ENCODE data around the gene SEC14L2. TPM values are rescaled to one million over a fixed set of nuclear protein-coding genes. Genes with fewer than 3 reads are reported as not detected.
A peak's percentile ranks its signal among the peaks of the same experiment; 100 is the strongest.

SEC14L2 gene
- total RNA-seq, 2 experiments from 2014 or later: 12.8 to 15.3 TPM

GRCh38 chr22:30422481-30423300 is 25.9 kb downstream of the SEC14L2 start:
- Mint-ChIP-seq H3K4me1 (ENCODE audit: low read depth) (peaks cover 58% of the 10 kb centered on the region), H3K27me3 (no peaks in the 10 kb centered on the region), H3K4me3 (peak overlapping the region; percentile 90), H3K27ac (peak overlapping the region; percentile 95), H3K9me3 (no peaks in the 10 kb centered on the region), H3K36me3 (peaks cover 30% of the 10 kb centered on the region)
- CTCF ChIA-PET: interaction anchor here (0.6 to 7.5 kb wide), 9 partner anchors 10 to 179 kb away, joined by 3 to 113 read pairs (median 11); partner anchors contain the start of genes CASTOR1, RNF215 and SEC14L2
- DNase-seq: peak; percentile 68
- intact Hi-C loops (cut with micrococcal nuclease): loop anchor here (1.0 to 10.0 kb wide), 3 partner anchors 66 to 258 kb away; partner anchors contain the start of gene SF3A1
- POLR2A ChIA-PET: interaction anchor here (0.5 to 6.0 kb wide), 15 partner anchors 8 to 212 kb away, joined by 3 to 53 read pairs (median 3); partner anchors contain the start of genes CCDC157, SEC14L2, SF3A1 and SLC35E4

GRCh38 chr22:30423301-30423958 is 26.6 kb downstream of the SEC14L2 start:
- Mint-ChIP-seq H3K27me3 (no peaks in the 10 kb centered on the region), H3K27ac (peak overlapping the region; percentile 95), H3K4me3 (peak overlapping the region; percentile 90), H3K9me3 (no peaks in the 10 kb centered on the region), H3K4me1 (ENCODE audit: low read depth) (peaks cover 58% of the 10 kb centered on the region), H3K36me3 (peaks cover 29% of the 10 kb centered on the region)
- CTCF ChIA-PET: interaction anchor here (0.6 to 7.5 kb wide), 13 partner anchors 11 to 179 kb away, joined by 3 to 113 read pairs (median 5); partner anchors contain the start of genes CASTOR1, CCDC157, RNF215 and SEC14L2
- POLR2A ChIA-PET: interaction anchor here (0.8 to 6.0 kb wide), 14 partner anchors 9 to 545 kb away, joined by 3 to 53 read pairs (median 4); partner anchors contain the start of genes CCDC157, MORC2, SEC14L2 and SF3A1
- peak; percentile 83 for DNase-seq
- intact Hi-C loops (cut with micrococcal nuclease): loop anchor here (1.0 to 10.0 kb wide), 3 partner anchors 67 to 259 kb away; partner anchors contain the start of gene SF3A1

- ChIA-PET CTCF (interaction anchor here (0.7 to 7.5 kb wide), 15 partner anchors 10 to 316 kb away, joined by 3 to 113 read pairs (median 5); partner anchors contain the start of genes CASTOR1, CCDC157, RNF215 and SEC14L2), POLR2A (interaction anchor here (0.8 to 6.0 kb wide), 15 partner anchors 9 to 545 kb away, joined by 3 to 53 read pairs (median 4); partner anchors contain the start of genes CCDC157, MORC2, SEC14L2 and SF3A1)
- peak; percentile 99 for DNase-seq
- H3K36me3 Mint-ChIP-seq: peaks cover 31% of the 10 kb centered on the region
- H3K9me3 Mint-ChIP-seq: no peaks in the 10 kb centered on the region
- H3K27ac Mint-ChIP-seq: peak overlapping the region; percentile 95
- H3K4me3 Mint-ChIP-seq: peak overlapping the region; percentile 90
- peaks cover 58% of the 10 kb centered on the region for H3K4me1 Mint-ChIP-seq (ENCODE audit: low read depth)
- H3K27me3 Mint-ChIP-seq: no peaks in the 10 kb centered on the region
- intact Hi-C loops (cut with micrococcal nuclease): loop anchor here (1.0 to 10.0 kb wide), 4 partner anchors 68 to 259 kb away; partner anchors contain the start of genes PES1 and SF3A1
Measured at GRCh38 chr22:30423959-30424533, 27.2 kb downstream of the SEC14L2 start.

GRCh38 chr22:30424534-30425326 is 27.9 kb downstream of the SEC14L2 start:
- peaks cover 57% of the 10 kb centered on the region for H3K4me1 Mint-ChIP-seq (ENCODE audit: low read depth)
- peak overlapping the region; percentile 90 for H3K4me3 Mint-ChIP-seq
- intact Hi-C loops (cut with micrococcal nuclease): loop anchor here (1.0 to 10.0 kb wide), 3 partner anchors 77 to 260 kb away; partner anchors contain the start of gene PES1
- no peaks in the 10 kb centered on the region for H3K9me3 Mint-ChIP-seq
- H3K27ac Mint-ChIP-seq: peak overlapping the region; percentile 95
- peak; percentile 52 for DNase-seq
- no peaks in the 10 kb centered on the region for H3K27me3 Mint-ChIP-seq
- ChIA-PET CTCF (interaction anchor here (0.7 to 7.5 kb wide), 16 partner anchors 10 to 317 kb away, joined by 3 to 113 read pairs (median 5); partner anchors contain the start of genes CASTOR1, RNF215 and SEC14L2), POLR2A (interaction anchor here (0.8 to 6.0 kb wide), 15 partner anchors 9 to 544 kb away, joined by 3 to 53 read pairs (median 5); partner anchors contain the start of genes CCDC157, MORC2, SEC14L2 and SF3A1)
- H3K36me3 Mint-ChIP-seq: peaks cover 31% of the 10 kb centered on the region

GRCh38 chr22:30425327-30425615 is 28.5 kb downstream of the SEC14L2 start:
- Mint-ChIP-seq H3K36me3 (peaks cover 28% of the 10 kb centered on the region), H3K9me3 (no peaks in the 10 kb centered on the region), H3K27me3 (no peaks in the 10 kb centered on the region), H3K4me3 (peak overlapping the region; percentile 90), H3K4me1 (ENCODE audit: low read depth) (peaks cover 52% of the 10 kb centered on the region), H3K27ac (peak overlapping the region; percentile 95)
- intact Hi-C loops (cut with micrococcal nuclease): loop anchor here (10.0 kb wide), 1 partner anchor 260 kb away; no protein-coding TSS in a partner anchor
- CTCF ChIA-PET: interaction anchor here (0.7 to 7.5 kb wide), 12 partner anchors 11 to 311 kb away, joined by 3 to 113 read pairs (median 8); partner anchors contain the start of genes CASTOR1, RNF215 and SEC14L2
- no peak for DNase-seq
- POLR2A ChIA-PET: interaction anchor here (1.2 to 6.0 kb wide), 5 partner anchors 13 to 159 kb away, joined by 4 to 53 read pairs (median 10); partner anchors contain the start of gene SEC14L2

GRCh38 chr22:30425616-30426387 is 29.0 kb downstream of the SEC14L2 start, which contains the start of gene MTFP1:
MTFP1 (plus strand) TSS chr22:30425768; CDS start chr22:30425880, 112 bp downstream.
- peak; percentile 56 for DNase-seq
- Mint-ChIP-seq H3K4me3 (peak within 1 kb of the TSS; percentile 90), H3K27ac (peak within 1 kb of the TSS; percentile 95), H3K9me3 (no peaks in the 10 kb centered on the region), H3K36me3 (peaks cover 25% of the 10 kb centered on the region), H3K27me3 (no peaks in the 10 kb centered on the region), H3K4me1 (ENCODE audit: low read depth) (peaks cover 47% of the 10 kb centered on the region)
- ChIA-PET POLR2A (interaction anchor here (1.0 to 6.0 kb wide), 8 partner anchors 9 to 160 kb away, joined by 3 to 53 read pairs (median 4); partner anchors contain the start of gene SEC14L2), CTCF (interaction anchor here (0.7 to 7.5 kb wide), 15 partner anchors 9 to 312 kb away, joined by 3 to 113 read pairs (median 4); partner anchors contain the start of genes CASTOR1, RNF215 and SEC14L2)
- intact Hi-C loops (cut with micrococcal nuclease): loop anchor here (1.0 to 10.0 kb wide), 5 partner anchors 9 to 261 kb away; partner anchors contain the start of genes CASTOR1 and OSM

- ChIA-PET CTCF (interaction anchor here (0.7 to 7.5 kb wide), 11 partner anchors 8 to 138 kb away, joined by 3 to 113 read pairs (median 4); partner anchors contain the start of genes CASTOR1, RNF215 and SEC14L2), POLR2A (interaction anchor here (1.0 to 6.0 kb wide), 7 partner anchors 9 to 114 kb away, joined by 3 to 53 read pairs (median 4); partner anchors contain the start of gene SEC14L2)
- Mint-ChIP-seq H3K27ac (peak overlapping the region; percentile 95), H3K36me3 (peaks cover 25% of the 10 kb centered on the region), H3K9me3 (no peaks in the 10 kb centered on the region), H3K4me1 (ENCODE audit: low read depth) (peaks cover 38% of the 10 kb centered on the region), H3K4me3 (peak overlapping the region; percentile 90), H3K27me3 (no peaks in the 10 kb centered on the region)
- intact Hi-C loops (cut with micrococcal nuclease): loop anchor here (1.0 to 10.0 kb wide), 5 partner anchors 9 to 262 kb away; partner anchors contain the start of genes CASTOR1 and OSM
- DNase-seq: peak; percentile 95
Measured at GRCh38 chr22:30426388-30427353, 29.9 kb downstream of the SEC14L2 start.

GRCh38 chr22:30427871-30428270 is 31.1 kb downstream of the SEC14L2 start:
- POLR2A ChIA-PET: interaction anchor here (0.6 kb wide), 1 partner anchor 173 kb away, joined by 3 read pairs; no protein-coding TSS in a partner anchor

More at GRCh38 chr22:30427871-30428270, 31.1 kb downstream of the SEC14L2 start:
- Mint-ChIP-seq H3K27me3 (no peaks in the 10 kb centered on the region), H3K36me3 (peaks cover 19% of the 10 kb centered on the region), H3K4me1 (ENCODE audit: low read depth) (peaks cover 26% of the 10 kb centered on the region), H3K4me3 (no peak overlapping the region), H3K27ac (no peak overlapping the region), H3K9me3 (no peaks in the 10 kb centered on the region)
- CTCF ChIA-PET: interaction anchor here (0.6 to 7.1 kb wide), 2 partner anchors 17 to 32 kb away, joined by 4 to 67 read pairs; partner anchors contain the start of gene SEC14L2
- intact Hi-C loops (cut with micrococcal nuclease): loop anchor here (10.0 kb wide), 1 partner anchor 263 kb away; no protein-coding TSS in a partner anchor
- no peak for DNase-seq

All from activated CD4-positive, alpha-beta memory T cell treated with anti-CD3 and anti-CD28 coated beads for 36 hours (primary cell).